ENCODE results near the gene RHOBTB1. TPM values are rescaled to one million over a fixed set of nuclear protein-coding genes. Genes with fewer than 3 reads are reported as not detected.

RHOBTB1 gene
- total RNA-seq, 1 donor from 2014 or later: 13.5 TPM

- intact Hi-C loops (cut with DNase I): no loop called here
- H3K4me1 ChIP-seq: peaks cover 9% of the 10 kb centered on the region
- H3K36me3 ChIP-seq: no peaks in the 10 kb centered on the region
- DNase-seq (no peak), ATAC-seq (no peak)
- no peak overlapping the region for H3K27ac ChIP-seq
- no peaks in the 10 kb centered on the region for H3K27me3 ChIP-seq (ENCODE audit: low read depth)
- no peaks in the 10 kb centered on the region for H3K9me3 ChIP-seq
- no peak overlapping the region for H3K4me3 ChIP-seq
- TF ChIP-seq CTCF (IDR thresholded peaks at IDR 0.05): no peak
These were observed 90.9 kb downstream of the RHOBTB1 start for GRCh38 chr10:60853107-60853506.

GRCh38 chr10:60849740-60850139 lies 94.2 kb downstream of the RHOBTB1 start:
- H3K27ac ChIP-seq: no peak overlapping the region

GRCh38 chr10:60849217-60849616 lies 94.8 kb downstream of the RHOBTB1 start:
- ATAC-seq (peak in 1 of 2 donors; percentile 26), DNase-seq (no peak)
- Histone ChIP-seq H3K4me1 (peaks cover 13% of the 10 kb centered on the region), H3K27me3 (ENCODE audit: low read depth) (no peaks in the 10 kb centered on the region), H3K36me3 (no peaks in the 10 kb centered on the region), H3K9me3 (no peaks in the 10 kb centered on the region), H3K27ac (no peak overlapping the region), H3K4me3 (no peak overlapping the region)
- intact Hi-C loops (cut with DNase I): no loop called here
- TF ChIP-seq CTCF (IDR thresholded peaks at IDR 0.05): no peak

More at GRCh38 chr10:60849740-60850139, 94.2 kb downstream of the RHOBTB1 start:
- no peak overlapping the region for H3K4me3 ChIP-seq
- intact Hi-C loops (cut with DNase I): no loop called here
- no peaks in the 10 kb centered on the region for H3K36me3 ChIP-seq
- DNase-seq (no peak), ATAC-seq (no peak)
- no peaks in the 10 kb centered on the region for H3K9me3 ChIP-seq
- no peak for TF ChIP-seq CTCF (IDR thresholded peaks at IDR 0.05)
- no peaks in the 10 kb centered on the region for H3K27me3 ChIP-seq (ENCODE audit: low read depth)
- peaks cover 13% of the 10 kb centered on the region for H3K4me1 ChIP-seq

GRCh38 chr10:60848680-60849079 lies 95.3 kb downstream of the RHOBTB1 start:
- ATAC-seq (no peak), DNase-seq (no peak)
- Histone ChIP-seq H3K4me1 (peaks cover 13% of the 10 kb centered on the region), H3K27me3 (ENCODE audit: low read depth) (no peaks in the 10 kb centered on the region), H3K9me3 (no peaks in the 10 kb centered on the region), H3K4me3 (no peak overlapping the region), H3K27ac (no peak overlapping the region), H3K36me3 (no peaks in the 10 kb centered on the region)
- TF ChIP-seq CTCF (IDR thresholded peaks at IDR 0.05): no peak
- intact Hi-C loops (cut with DNase I): no loop called here

- DNase-seq (no peak), ATAC-seq (peak; percentile 35 to 39)
- no peak for TF ChIP-seq CTCF (IDR thresholded peaks at IDR 0.05)
These were observed 95.9 kb downstream of the RHOBTB1 start for GRCh38 chr10:60848126-60848525.

GRCh38 chr10:60846173-60846572 lies 97.8 kb downstream of the RHOBTB1 start:
- H3K4me3 ChIP-seq: no peak overlapping the region
- no peaks in the 10 kb centered on the region for H3K36me3 ChIP-seq
- H3K9me3 ChIP-seq: no peaks in the 10 kb centered on the region
- ATAC-seq: peak in 1 of 2 donors; percentile 21
- no peaks in the 10 kb centered on the region for H3K27me3 ChIP-seq (ENCODE audit: low read depth)
- TF ChIP-seq CTCF (IDR thresholded peaks at IDR 0.05): no peak
- peaks cover 13% of the 10 kb centered on the region for H3K4me1 ChIP-seq
- intact Hi-C loops (cut with DNase I): no loop called here
- DNase-seq: no peak
- no peak overlapping the region for H3K27ac ChIP-seq

More at GRCh38 chr10:60848126-60848525, 95.9 kb downstream of the RHOBTB1 start:
- Histone ChIP-seq H3K4me1 (peaks cover 13% of the 10 kb centered on the region), H3K27ac (no peak overlapping the region), H3K4me3 (no peak overlapping the region), H3K27me3 (ENCODE audit: low read depth) (no peaks in the 10 kb centered on the region), H3K36me3 (no peaks in the 10 kb centered on the region), H3K9me3 (no peaks in the 10 kb centered on the region)
- intact Hi-C loops (cut with DNase I): no loop called here
